Adrenal gland (tissue), 5 donors: ENCODE data around the gene MYL6B.

Experiments used
- POLR2A ChIP-seq, 2 donors: fragments of 450-650 bp; IDR thresholded peaks; one replicate each; pipeline ENCODE4 v1.6.1; 2017; ENCODE audit warnings: antibody characterized with exemption in 2 of 2, mild to moderate bottlenecking in 2 of 2, moderate library complexity in 1 of 2
- TF ChIP-seq, protein P1 (sequence below), 6 experiments: fragments of 450-650 bp in 4 of 6; fragments of 200-600 bp in 2 of 6; sonication (generic) in 1 of 6; IDR thresholded peaks; 1 replicate in 5 of 6; 2 replicates in 1 of 6; pipeline versions ENCODE4 v1.5.1 to v1.8.0; 2016 to 2021; ENCODE audit warnings: antibody characterized with exemption in 6 of 6, mild to moderate bottlenecking in 2 of 6, moderate library complexity in 1 of 6
- donor health status: DM: no; HTN: no; CAD: no.

DNA sequence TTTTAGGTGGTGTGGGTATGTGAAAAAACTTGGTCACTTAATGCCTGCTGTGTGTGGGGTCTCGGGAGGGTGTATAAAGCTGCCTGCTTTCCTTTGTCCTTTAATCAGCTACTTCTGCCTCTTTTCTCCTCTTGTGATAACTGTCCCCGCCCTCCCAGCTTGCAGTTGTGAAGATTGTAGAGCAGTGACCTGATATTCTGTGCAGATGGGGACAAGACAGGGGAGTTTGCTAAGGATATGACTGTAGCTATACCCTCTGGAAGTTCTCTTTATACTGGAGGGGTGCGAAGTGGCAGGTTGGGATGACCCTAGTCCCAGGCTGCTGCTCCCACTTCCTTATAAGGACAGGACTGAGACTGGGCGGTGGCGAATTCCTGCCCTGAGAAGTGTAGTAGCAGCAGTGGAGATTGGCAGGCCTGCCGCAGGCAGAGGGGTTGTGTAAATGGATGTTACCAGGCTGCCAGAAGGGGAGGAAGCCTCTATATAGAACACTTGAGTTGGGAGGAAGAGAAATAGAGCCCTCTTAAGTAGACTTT lies 6.6 kb downstream of the MYL6B start:
- TF ChIP-seq, protein P1, sequence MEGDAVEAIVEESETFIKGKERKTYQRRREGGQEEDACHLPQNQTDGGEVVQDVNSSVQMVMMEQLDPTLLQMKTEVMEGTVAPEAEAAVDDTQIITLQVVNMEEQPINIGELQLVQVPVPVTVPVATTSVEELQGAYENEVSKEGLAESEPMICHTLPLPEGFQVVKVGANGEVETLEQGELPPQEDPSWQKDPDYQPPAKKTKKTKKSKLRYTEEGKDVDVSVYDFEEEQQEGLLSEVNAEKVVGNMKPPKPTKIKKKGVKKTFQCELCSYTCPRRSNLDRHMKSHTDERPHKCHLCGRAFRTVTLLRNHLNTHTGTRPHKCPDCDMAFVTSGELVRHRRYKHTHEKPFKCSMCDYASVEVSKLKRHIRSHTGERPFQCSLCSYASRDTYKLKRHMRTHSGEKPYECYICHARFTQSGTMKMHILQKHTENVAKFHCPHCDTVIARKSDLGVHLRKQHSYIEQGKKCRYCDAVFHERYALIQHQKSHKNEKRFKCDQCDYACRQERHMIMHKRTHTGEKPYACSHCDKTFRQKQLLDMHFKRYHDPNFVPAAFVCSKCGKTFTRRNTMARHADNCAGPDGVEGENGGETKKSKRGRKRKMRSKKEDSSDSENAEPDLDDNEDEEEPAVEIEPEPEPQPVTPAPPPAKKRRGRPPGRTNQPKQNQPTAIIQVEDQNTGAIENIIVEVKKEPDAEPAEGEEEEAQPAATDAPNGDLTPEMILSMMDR (IDR thresholded peaks at IDR 0.05): no peak
- TF ChIP-seq POLR2A (IDR thresholded peaks at IDR 0.05): peak; percentile 47 to 66
